Measurements from ENCODE around the gene FXYD7.

Gene FXYD7

GRCh38 chr19:35162471-35163326 is 19.6 kb downstream of the FXYD7 start:
- no peak for DNase-seq (ENCODE audit: low read depth in 2 of 3, low spot score in 1 of 3)

- DNase-seq (ENCODE audit: low read depth in 2 of 3, low spot score in 1 of 3): no peak
These were observed 21.4 kb downstream of the FXYD7 start for GRCh38 chr19:35164418-35164817.

GRCh38 chr19:35165200-35166058 is 22.4 kb downstream of the FXYD7 start:
- DNase-seq (ENCODE audit: low read depth in 2 of 3, low spot score in 1 of 3): no peak

DNA sequence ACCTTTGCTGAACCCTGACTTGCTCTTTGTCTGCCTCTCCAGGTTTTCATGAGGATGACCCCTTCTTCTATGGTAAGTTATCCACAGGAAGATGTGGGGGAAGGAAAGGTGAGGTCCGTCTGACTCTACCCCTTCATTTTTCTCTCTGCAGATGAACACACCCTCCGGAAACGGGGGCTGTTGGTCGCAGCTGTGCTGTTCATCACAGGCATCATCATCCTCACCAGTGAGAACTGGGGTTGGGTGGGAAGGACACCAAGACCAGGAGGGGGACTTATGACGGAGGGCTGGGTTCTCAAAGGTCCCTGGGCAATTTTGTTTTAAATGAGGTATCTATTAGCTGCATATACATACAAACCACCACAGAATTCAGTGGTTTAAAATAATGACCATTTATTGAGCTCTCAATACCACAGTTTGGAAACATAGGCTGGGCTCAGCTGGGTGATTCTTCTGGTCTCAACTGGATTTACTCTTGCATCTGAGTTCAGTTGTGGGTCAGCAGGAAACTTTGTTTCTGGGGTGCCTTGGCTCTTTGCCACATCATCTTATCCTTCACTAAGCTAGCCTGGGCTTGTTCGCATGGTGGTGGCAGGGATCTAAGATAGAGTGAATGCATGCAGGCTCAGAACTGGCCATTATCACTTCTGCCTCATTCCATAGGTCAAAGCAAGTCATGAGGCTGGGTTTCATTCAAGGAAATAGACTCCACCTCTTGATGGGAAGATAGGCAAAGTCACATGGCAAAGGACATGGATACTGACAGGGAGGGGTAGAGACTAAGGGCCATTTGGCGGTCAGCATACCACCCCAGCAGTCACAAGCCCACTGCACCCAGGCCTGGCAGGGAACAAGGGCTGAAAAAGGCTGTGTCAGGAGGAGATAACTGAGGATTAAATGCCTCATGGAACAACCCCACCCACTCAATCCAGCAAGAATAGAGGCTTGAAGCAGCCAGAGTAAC is 23.3 kb downstream of the FXYD7 start:
- DNase-seq (ENCODE audit: low read depth in 2 of 3, low spot score in 1 of 3): no peak

DNA sequence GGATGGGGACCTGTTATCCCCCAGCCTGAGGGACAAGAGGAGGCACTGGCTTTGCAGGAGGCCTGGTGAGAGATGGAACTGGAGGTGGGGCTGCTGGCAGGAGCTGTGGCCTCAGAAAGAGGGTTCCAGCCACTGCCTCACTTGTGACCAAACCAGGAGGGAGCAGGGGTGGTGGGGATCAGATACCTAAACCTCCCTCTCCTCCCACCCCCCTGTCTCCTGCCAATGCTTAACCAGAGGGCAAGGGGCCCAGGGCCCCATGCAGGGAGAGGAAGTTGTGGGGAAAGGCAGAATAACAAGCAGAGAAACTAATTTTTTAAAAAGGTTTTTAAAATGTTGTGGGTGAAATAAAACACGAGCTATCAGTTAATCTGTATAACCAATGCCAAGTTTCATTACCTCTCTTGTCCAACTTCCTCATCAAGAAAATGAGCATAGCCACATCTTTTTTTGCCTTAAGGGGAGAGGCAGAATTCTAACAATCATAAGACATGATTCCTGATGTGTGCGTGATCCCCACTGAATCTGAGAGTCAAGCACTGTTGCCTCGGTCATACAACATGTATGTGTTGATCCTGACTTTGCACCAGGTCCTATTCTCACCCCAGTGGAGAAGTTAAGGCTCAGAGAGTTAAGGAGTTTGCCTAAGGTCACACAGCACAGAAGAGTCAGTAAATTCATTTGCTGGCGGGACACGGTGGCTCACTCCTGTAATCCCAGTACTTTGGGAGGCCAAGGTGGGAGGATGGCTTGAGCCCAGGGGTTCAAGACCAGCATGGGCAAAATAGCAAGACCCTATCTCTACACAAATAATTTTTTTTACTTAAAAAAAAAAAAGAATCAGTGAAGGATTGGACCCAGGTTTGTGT is 24.4 kb downstream of the FXYD7 start:
- no peak for DNase-seq (ENCODE audit: low read depth in 2 of 3, low spot score in 1 of 3)

DNA sequence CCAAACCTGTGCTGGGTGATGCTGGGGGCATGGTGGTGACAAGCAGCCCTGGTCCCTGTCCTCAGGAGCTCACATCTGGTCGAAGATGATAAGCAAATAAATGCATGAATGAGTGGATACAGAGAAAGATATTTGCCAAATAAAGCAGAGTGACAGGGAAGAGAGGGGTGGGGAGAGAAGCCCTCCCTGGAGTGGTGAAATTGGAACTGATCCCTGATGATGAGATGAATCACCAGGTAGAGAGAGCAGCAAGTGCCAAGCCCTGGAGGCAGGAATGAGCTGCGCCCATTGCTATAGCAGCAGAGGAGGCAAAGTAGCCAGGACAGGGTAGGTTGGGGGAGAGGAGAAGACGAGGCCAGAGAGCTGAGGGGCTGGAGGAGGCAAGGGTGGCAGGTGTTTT is 25.1 kb downstream of the FXYD7 start:
- no peak for DNase-seq (ENCODE audit: low read depth in 2 of 3, low spot score in 1 of 3)

DNA sequence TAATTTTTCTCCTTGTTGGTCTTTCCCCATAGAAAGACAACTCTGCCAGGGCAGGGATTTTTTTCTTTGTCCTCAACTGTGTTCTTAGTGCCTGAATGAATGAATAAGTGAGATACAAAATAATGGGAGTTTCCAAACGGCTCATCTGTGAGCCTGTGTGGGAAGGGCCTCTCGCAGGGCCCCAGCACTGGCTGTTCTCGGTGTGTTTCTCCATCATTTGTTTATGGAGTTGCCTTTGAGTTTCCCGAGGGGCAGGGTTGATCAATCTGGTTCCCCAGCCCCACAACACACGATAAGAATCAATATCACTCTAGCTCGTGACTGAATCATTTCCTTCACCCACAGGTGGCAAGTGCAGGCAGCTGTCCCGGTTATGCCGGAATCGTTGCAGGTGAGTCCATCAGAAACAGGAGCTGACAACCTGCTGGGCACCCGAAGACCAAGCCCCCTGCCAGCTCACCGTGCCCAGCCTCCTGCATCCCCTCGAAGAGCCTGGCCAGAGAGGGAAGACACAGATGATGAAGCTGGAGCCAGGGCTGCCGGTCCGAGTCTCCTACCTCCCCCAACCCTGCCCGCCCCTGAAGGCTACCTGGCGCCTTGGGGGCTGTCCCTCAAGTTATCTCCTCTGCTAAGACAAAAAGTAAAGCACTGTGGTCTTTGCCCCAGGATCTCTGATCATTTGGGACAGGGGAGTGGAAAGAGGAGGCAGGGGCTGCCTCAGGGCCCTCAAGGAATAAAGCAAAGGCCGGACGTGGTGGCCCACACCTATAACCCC is 26.4 kb downstream of the FXYD7 start:
- DNase-seq (ENCODE audit: low read depth in 2 of 3, low spot score in 1 of 3): no peak

- no peak for DNase-seq (ENCODE audit: low read depth in 2 of 3, low spot score in 1 of 3)
These were observed 27.5 kb downstream of the FXYD7 start for GRCh38 chr19:35170359-35171061.

GRCh38 chr19:35171730-35172129 is 28.7 kb downstream of the FXYD7 start:
- no peak for DNase-seq (ENCODE audit: low read depth in 2 of 3, low spot score in 1 of 3)

- DNase-seq (ENCODE audit: low read depth in 2 of 3, low spot score in 1 of 3): no peak
These were observed 31.2 kb downstream of the FXYD7 start for GRCh38 chr19:35174226-35174625.

GRCh38 chr19:35176181-35176570 is 33.1 kb downstream of the FXYD7 start:
- DNase-seq (ENCODE audit: low read depth in 2 of 3, low spot score in 1 of 3): no peak

GRCh38 chr19:35177377-35178274 is 34.6 kb downstream of the FXYD7 start:
- no peak for DNase-seq (ENCODE audit: low read depth in 2 of 3, low spot score in 1 of 3)

- no peak for DNase-seq (ENCODE audit: low read depth in 2 of 3, low spot score in 1 of 3)
These were observed 35.6 kb downstream of the FXYD7 start for GRCh38 chr19:35178701-35179100.

GRCh38 chr19:35179830-35180229 is 36.8 kb downstream of the FXYD7 start:
- no peak for DNase-seq (ENCODE audit: low read depth in 2 of 3, low spot score in 1 of 3)

GRCh38 chr19:35181387-35181786 is 38.3 kb downstream of the FXYD7 start:
- no peak for DNase-seq (ENCODE audit: low read depth in 2 of 3, low spot score in 1 of 3)

- no peak for DNase-seq (ENCODE audit: low read depth in 2 of 3, low spot score in 1 of 3)
These were observed 41.2 kb downstream of the FXYD7 start for GRCh38 chr19:35184267-35184666.

GRCh38 chr19:35184884-35185283 is 41.8 kb downstream of the FXYD7 start:
- no peak for DNase-seq (ENCODE audit: low read depth in 2 of 3, low spot score in 1 of 3)

Measured in stimulated activated CD4-positive, alpha-beta T cell treated with anti-CD3 and anti-CD28 coated beads, Interleukin-12 subunit alpha, Interleukin-12 subunit beta, amount 100 ng/mL, for 48 hours (primary cell).